Stimulated activated CD8-positive, alpha-beta memory T cell treated with anti-CD3 and anti-CD28 coated beads, Interleukin-12 subunit alpha, Interleukin-12 subunit beta, amount 100 ng/mL, for 4 hours (primary cell): Measurements from ENCODE around the gene FAF1.
"Not testable (repeated sequence)": the region's sequence is repeated elsewhere in the genome, so short reads cannot be mapped to it uniquely, and the experiment has no call there.

Experiments used
- DNase-seq: peaks from one replicate; pipeline ENCODE4 v3.0.0-alpha.2; 2020; ENCODE audit warnings: low read depth

FAF1 gene

GRCh38 chr1:50959913-50960844, at the start of gene FAF1:
TSS of gene FAF1 (minus strand) at chr1:50960267. CDS start at chr1:50959811, 456 bp downstream.
- DNase-seq: peak; percentile 97

GRCh38 chr1:51009381-51009780, 49.3 kb upstream of the FAF1 start:
- DNase-seq: no peak

DNA sequence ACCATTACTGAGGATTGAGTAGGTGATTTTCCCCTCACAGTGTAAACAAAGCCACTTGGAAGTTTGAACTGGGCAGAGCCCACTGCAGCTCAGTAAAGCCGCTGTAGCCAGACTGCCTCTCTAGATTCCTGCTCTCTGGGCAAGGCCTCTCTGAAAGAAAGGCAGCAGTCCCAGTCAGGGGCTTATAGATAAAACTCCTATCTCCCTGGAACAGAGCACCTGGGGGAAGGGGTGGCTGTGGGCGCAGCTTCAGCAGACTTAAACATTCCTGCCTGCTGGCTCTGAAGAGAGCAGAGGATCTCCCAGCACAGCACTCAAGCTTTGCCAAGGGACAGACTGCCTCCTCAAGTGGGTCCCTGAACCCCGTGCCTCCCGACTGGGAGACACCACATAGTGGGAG, 45.5 kb upstream of the FAF1 start:
- DNase-seq: not testable (repeated sequence)

GRCh38 chr1:51002516-51002915, 42.4 kb upstream of the FAF1 start:
- no peak for DNase-seq

DNA sequence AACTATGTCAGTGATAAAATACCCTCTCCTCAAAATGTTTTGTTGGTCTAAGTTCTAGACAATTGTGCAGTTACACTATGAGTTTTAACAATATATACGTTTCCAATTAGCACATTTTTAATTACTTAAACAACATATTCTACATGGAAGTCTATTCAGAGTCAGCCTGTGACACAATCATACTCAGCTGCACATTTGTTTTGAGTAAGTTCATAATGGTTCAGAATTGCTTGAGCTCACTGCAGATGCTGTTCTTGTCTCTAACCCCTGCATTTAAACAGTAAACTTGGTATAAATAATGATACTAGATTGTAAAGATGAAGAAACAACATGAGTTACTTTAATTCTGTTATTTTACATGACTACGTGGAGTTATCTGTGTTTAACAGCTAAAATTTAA, 40.6 kb upstream of the FAF1 start:
- DNase-seq: no peak

- no peak for DNase-seq
Observed at GRCh38 chr1:51000160-51000559, 40.1 kb upstream of the FAF1 start.

DNA sequence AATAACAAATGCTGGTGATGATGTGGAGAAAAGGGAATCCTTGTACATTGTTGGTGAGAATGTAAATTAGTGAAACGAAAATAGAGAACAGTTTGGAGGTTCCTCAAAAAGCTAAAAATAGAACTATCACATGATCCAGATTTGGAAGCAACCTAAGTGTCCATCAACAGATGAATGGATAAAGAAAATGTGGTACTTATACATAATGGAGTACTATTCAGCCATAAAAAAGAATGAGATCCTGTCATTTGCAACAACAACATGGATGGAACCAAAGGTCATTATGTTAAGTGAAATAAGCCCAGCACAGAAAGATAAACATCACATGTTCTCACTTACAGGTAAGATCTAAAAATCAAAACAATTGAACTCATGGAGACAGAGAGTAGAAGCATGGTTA, 39.3 kb upstream of the FAF1 start:
- DNase-seq: not testable (repeated sequence)

- DNase-seq: no peak
Observed at GRCh38 chr1:50996083-50996482, 36.0 kb upstream of the FAF1 start.

DNA sequence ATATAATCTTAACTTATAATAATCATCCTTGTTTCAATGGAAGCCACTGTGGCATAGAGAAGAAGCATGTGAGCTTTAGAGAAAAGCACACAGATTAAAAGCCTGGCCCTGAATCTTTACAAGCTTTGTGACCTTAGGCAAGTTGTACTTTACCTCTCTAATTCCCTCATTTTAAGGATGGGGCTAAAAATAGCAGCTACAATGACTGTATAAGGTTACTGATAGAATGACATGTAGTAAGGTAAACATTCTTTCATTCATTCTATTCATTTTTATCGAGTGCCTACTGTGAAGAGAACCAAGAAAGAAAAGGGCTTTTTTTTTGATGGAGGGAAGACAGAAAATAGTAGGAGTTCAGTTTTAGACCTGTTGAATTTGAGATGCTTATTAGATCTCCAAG, 35.6 kb upstream of the FAF1 start:
- DNase-seq: no peak

- no peak for DNase-seq
Observed at GRCh38 chr1:50994997-50995396, 34.9 kb upstream of the FAF1 start.

- no peak for DNase-seq
Observed at GRCh38 chr1:50993645-50994044, 33.6 kb upstream of the FAF1 start.

- DNase-seq: no peak
Observed at GRCh38 chr1:50992532-50993318, 32.7 kb upstream of the FAF1 start.

DNA sequence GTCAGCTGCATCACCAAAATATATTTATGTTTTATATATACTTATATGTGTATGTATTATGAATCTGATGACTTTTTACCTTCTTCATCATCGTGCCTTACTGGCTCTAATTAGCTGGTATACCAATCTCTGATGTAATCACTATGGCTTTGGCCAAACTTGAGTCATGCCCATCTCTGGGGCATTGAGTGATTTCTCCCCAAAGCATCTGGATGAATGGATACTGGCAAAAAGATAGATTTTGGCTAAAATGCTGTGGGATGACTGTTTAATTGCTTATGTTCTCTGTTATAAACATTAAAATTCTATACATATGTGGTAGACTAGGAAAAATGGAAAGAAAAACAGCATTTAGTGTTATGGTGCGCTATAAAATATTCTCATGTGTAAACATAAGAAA, 29.6 kb upstream of the FAF1 start:
- DNase-seq: no peak

- no peak for DNase-seq
Observed at GRCh38 chr1:50986653-50987052, 26.6 kb upstream of the FAF1 start.

DNA sequence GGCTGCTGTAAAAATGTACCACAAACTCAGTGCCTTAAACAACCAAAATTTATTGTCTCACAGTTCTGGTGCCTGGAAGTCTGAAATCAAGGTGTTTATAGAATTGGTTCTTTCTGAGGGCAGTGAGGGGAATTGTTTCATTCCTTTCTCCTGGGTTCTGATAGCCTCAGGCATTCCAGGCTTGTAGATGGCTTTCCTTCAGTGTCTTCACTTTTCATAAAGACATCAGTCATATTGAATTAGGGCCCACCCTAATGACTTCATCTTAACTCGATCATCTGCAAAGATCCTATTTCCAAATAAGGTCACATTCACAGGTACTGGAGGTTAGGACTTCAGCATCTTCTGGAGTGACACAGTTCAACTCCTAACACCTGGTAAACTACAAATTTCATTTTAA, 25.0 kb upstream of the FAF1 start:
- DNase-seq: no peak

DNA sequence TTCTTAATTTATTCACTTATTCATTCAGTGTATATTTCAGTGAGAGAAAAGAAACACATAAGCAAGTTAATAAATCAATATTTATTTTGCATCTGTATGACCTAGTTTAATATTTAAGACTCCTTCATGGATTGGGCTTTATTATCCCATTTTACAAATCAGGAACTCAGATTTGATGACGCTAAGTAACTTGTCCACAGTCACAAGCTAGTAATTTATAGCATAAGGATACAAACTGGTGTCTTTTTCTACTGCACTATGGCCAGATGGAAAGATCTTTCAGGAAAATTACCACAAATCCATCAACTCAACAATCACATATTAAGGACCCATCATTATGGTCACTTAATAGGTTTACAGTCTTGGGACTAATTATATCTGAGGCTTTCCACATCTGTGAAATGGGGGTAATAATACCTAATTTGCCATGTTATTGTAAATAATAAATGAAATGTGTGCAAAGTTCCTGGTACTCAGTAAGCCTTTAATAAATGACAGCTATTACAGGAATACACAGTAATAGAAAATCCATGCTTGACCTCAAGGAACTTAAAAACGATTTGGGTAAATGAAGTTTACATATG, 23.2 kb upstream of the FAF1 start:
- no peak for DNase-seq

- no peak for DNase-seq
Observed at GRCh38 chr1:50982611-50983010, 22.5 kb upstream of the FAF1 start.

GRCh38 chr1:50981741-50982140, 21.7 kb upstream of the FAF1 start:
- no peak for DNase-seq

DNA sequence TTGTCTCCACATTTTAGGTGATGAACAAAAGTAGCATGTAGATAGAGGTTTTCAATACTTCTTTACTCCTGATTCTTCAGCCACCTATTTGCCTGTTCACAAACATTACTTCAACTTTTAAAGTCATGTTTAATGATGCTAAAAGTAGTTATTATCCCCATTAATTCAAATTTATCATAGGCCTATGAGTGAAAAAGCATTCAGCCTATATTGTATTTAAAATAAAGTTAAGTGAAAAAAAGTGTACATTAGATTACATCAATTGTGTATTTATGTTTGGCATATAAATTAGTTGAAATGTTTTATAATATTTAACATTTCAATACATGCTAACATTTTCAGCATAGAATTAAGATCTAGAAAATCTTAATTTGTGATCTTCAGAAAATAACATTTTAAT, 20.4 kb upstream of the FAF1 start:
- no peak for DNase-seq

- no peak for DNase-seq
Observed at GRCh38 chr1:50979937-50980336, 19.9 kb upstream of the FAF1 start.

- no peak for DNase-seq
Observed at GRCh38 chr1:50978852-50979781, 19.1 kb upstream of the FAF1 start.
